Measurements from ENCODE around the gene SHB. TPM values are rescaled to one million over a fixed set of nuclear protein-coding genes. Genes with fewer than 3 reads are reported as not detected.
A peak's percentile ranks its signal among the peaks of the same experiment; 100 is the strongest.
"Not testable (repeated sequence)": the region's sequence is repeated elsewhere in the genome, so short reads cannot be mapped to it uniquely, and the experiment has no call there.

Gene SHB
- total and polyA plus RNA-seq, 5 donors: 14.5 to 38.9 (median 30.4) TPM

- DNase-seq: no peak
- ATAC-seq: no peak
- 94% methylated on average over 4 of the region's 4 CpGs for WGBS
- intact Hi-C loops (cut with DNase I): loop anchor here in 3 of 4 donors (5.0 to 10.0 kb wide), 8 partner anchors 157 to 455 kb away; partner anchors contain the start of gene SHB (in 1 of the 3)
- Histone ChIP-seq H3K4me1 (ENCODE audit: control insufficient read depth, insufficient read depth, low read length) (no peaks in the 10 kb centered on the region), H3K9me3 (ENCODE audit: control insufficient read depth, low read length) (no peaks in the 10 kb centered on the region), H3K27ac (ENCODE audit: low read length) (no peak overlapping the region), H3K27me3 (ENCODE audit: control insufficient read depth, insufficient read depth) (no peaks in the 10 kb centered on the region), H3K4me3 (ENCODE audit: low read length) (no peak overlapping the region)
Measured at GRCh38 chr9:37910271-37910670, 158.8 kb downstream of the SHB start.

DNA sequence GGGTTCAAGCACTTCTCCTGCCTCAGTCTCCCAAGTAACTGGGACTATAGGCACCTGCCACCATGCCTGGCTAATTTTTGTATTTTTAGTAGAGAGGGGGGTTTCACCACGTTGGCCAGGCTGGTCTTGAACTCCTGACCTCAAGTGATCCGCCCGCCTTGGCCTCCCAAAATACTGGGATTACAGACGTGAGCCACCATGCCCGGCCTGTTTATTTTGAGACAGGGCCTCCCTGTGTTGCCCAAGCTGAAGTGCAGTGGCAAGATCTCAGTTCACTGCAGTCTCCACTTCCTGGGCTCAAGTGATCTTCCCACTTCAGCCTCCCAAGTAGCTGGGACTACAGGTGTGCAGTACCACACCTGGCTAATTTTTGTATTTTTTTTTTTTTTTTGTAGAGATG, 159.2 kb downstream of the SHB start:
- not testable (repeated sequence) for H3K27me3 ChIP-seq (ENCODE audit: control insufficient read depth, insufficient read depth); H3K4me1 ChIP-seq (ENCODE audit: control insufficient read depth, insufficient read depth, low read length); H3K4me3 ChIP-seq (ENCODE audit: low read length); ATAC-seq; H3K9me3 ChIP-seq (ENCODE audit: control insufficient read depth, low read length); DNase-seq; H3K27ac ChIP-seq (ENCODE audit: low read length)
- intact Hi-C loops (cut with DNase I): loop anchor here (5.0 to 10.0 kb wide), 8 partner anchors 157 to 455 kb away; partner anchors contain the start of gene SHB (in 1 of the 4)
- WGBS: 90% methylated on average over 5 of the region's 5 CpGs

GRCh38 chr9:37909326-37909725, 159.7 kb downstream of the SHB start:
- intact Hi-C loops (cut with DNase I): loop anchor here in 1 of 4 donors (10.0 kb wide), 1 partner anchor 455 kb away; no protein-coding TSS in a partner anchor
- DNase-seq: no peak
- whole genome bisulfite sequencing: 92% methylated on average over 3 of the region's 3 CpGs
- no peak overlapping the region for H3K27ac ChIP-seq (ENCODE audit: low read length)
- H3K27me3 ChIP-seq (ENCODE audit: control insufficient read depth, insufficient read depth): no peaks in the 10 kb centered on the region
- no peaks in the 10 kb centered on the region for H3K4me1 ChIP-seq (ENCODE audit: control insufficient read depth, insufficient read depth, low read length)
- no peaks in the 10 kb centered on the region for H3K9me3 ChIP-seq (ENCODE audit: control insufficient read depth, low read length)
- ATAC-seq: no peak
- no peak overlapping the region for H3K4me3 ChIP-seq (ENCODE audit: low read length)

DNA sequence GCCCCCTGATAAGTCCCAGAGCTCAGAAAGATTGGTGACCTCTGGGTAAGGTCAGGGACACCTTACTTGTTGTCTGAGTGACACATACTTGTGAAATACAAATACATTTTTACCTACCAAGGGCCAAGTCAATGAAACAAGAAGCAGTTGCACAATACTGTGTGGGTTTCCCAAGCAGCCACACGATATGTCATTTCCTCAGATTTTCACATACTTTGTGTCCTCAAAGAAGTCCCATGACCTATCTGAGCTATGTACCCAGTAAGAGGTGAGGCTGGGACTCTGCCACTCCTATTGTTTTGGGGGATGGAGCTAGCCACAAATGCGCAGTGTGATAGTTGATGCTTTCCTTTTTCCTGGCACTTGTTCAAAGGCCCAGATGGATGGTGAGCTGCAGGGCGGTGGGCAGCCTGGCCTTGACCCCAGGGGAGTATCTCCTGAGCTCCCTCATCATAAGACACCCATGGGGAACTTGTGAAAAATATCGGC, 160.3 kb downstream of the SHB start:
- 65% methylated on average over 4 of the region's 4 CpGs for WGBS
- intact Hi-C loops (cut with DNase I): loop anchor here in 1 of 4 donors (10.0 kb wide), 1 partner anchor 456 kb away; no protein-coding TSS in a partner anchor
- no peaks in the 10 kb centered on the region for H3K27me3 ChIP-seq (ENCODE audit: control insufficient read depth, insufficient read depth)
- DNase-seq: no peak
- H3K27ac ChIP-seq (ENCODE audit: low read length): no peak overlapping the region
- no peak overlapping the region for H3K4me3 ChIP-seq (ENCODE audit: low read length)
- H3K9me3 ChIP-seq (ENCODE audit: control insufficient read depth, low read length): no peaks in the 10 kb centered on the region
- no peaks in the 10 kb centered on the region for H3K4me1 ChIP-seq (ENCODE audit: control insufficient read depth, insufficient read depth, low read length)
- ATAC-seq: no peak

- 62% methylated on average over 4 of the region's 4 CpGs for WGBS
Measured at GRCh38 chr9:37908283-37908682, 160.7 kb downstream of the SHB start.

GRCh38 chr9:37906312-37907239, 162.5 kb downstream of the SHB start:
- intact Hi-C loops (cut with DNase I): loop anchor here in 1 of 4 donors (10.0 kb wide), 1 partner anchor 458 kb away; no protein-coding TSS in a partner anchor
- 71% methylated on average over 11 of the region's 11 CpGs for WGBS
- no peak for DNase-seq
- Histone ChIP-seq H3K27me3 (ENCODE audit: control insufficient read depth, insufficient read depth) (no peaks in the 10 kb centered on the region), H3K27ac (ENCODE audit: low read length) (no peak overlapping the region), H3K4me3 (ENCODE audit: low read length) (no peak overlapping the region), H3K4me1 (ENCODE audit: control insufficient read depth, insufficient read depth, low read length) (peaks cover 2% of the 10 kb centered on the region), H3K9me3 (ENCODE audit: control insufficient read depth, low read length) (no peaks in the 10 kb centered on the region)
- no peak for ATAC-seq

More at GRCh38 chr9:37908283-37908682, 160.7 kb downstream of the SHB start:
- intact Hi-C loops (cut with DNase I): loop anchor here in 1 of 4 donors (10.0 kb wide), 1 partner anchor 457 kb away; no protein-coding TSS in a partner anchor
- Histone ChIP-seq H3K4me1 (ENCODE audit: control insufficient read depth, insufficient read depth, low read length) (no peaks in the 10 kb centered on the region), H3K27me3 (ENCODE audit: control insufficient read depth, insufficient read depth) (no peaks in the 10 kb centered on the region), H3K9me3 (ENCODE audit: control insufficient read depth, low read length) (no peaks in the 10 kb centered on the region), H3K27ac (ENCODE audit: low read length) (no peak overlapping the region), H3K4me3 (ENCODE audit: low read length) (no peak overlapping the region)
- DNase-seq: no peak
- no peak for ATAC-seq

DNA sequence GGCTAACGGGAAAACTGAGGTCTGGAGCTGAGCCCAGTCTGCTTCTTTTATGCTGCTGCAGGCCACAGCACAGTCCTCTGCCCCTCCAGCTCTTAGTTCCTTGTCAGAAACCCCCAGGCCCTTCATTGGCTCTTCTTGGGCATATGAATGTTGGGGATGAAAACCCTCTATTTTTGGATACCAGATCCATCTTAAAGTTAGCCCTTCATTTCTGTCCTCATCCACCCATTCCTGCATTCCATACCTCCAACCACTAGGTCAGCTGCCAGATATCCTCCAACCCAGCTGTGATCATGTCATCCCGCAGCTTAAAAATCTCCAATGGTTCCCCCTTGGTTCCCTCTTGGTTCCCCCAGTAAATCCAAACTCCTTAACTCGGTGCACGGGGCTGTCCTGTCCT, 163.3 kb downstream of the SHB start:
- ATAC-seq: no peak
- no peak overlapping the region for H3K27ac ChIP-seq (ENCODE audit: low read length)
- DNase-seq: no peak
- no peaks in the 10 kb centered on the region for H3K9me3 ChIP-seq (ENCODE audit: control insufficient read depth, low read length)
- intact Hi-C loops (cut with DNase I): loop anchor here in 1 of 4 donors (10.0 kb wide), 1 partner anchor 459 kb away; no protein-coding TSS in a partner anchor
- H3K4me1 ChIP-seq (ENCODE audit: control insufficient read depth, insufficient read depth, low read length): peaks cover 2% of the 10 kb centered on the region
- H3K27me3 ChIP-seq (ENCODE audit: control insufficient read depth, insufficient read depth): no peaks in the 10 kb centered on the region
- H3K4me3 ChIP-seq (ENCODE audit: low read length): no peak overlapping the region
- WGBS: 95% methylated on average over 4 of the region's 4 CpGs

GRCh38 chr9:37905131-37905505, 163.9 kb downstream of the SHB start:
- ATAC-seq: no peak
- Histone ChIP-seq H3K4me3 (ENCODE audit: low read length) (peak overlapping the region; percentile 83), H3K4me1 (ENCODE audit: control insufficient read depth, insufficient read depth, low read length) (peaks cover 2% of the 10 kb centered on the region), H3K27ac (ENCODE audit: low read length) (no peak overlapping the region), H3K9me3 (ENCODE audit: control insufficient read depth, low read length) (no peaks in the 10 kb centered on the region), H3K27me3 (ENCODE audit: control insufficient read depth, insufficient read depth) (no peaks in the 10 kb centered on the region)
- 47% methylated on average over 10 of the region's 10 CpGs for WGBS
- DNase-seq: no peak
- intact Hi-C loops (cut with DNase I): loop anchor here in 1 of 4 donors (10.0 kb wide), 1 partner anchor 460 kb away; no protein-coding TSS in a partner anchor

- Histone ChIP-seq H3K4me1 (ENCODE audit: control insufficient read depth, insufficient read depth, low read length) (peaks cover 2% of the 10 kb centered on the region), H3K27ac (ENCODE audit: low read length) (peak overlapping the region; percentile 90), H3K9me3 (ENCODE audit: control insufficient read depth, low read length) (no peaks in the 10 kb centered on the region), H3K27me3 (ENCODE audit: control insufficient read depth, insufficient read depth) (no peaks in the 10 kb centered on the region), H3K4me3 (ENCODE audit: low read length) (peak overlapping the region; percentile 83)
- ATAC-seq (peak; percentile 37 to 57), DNase-seq (peak in 2 of 3 donors; percentile 67 to 68)
- intact Hi-C loops (cut with DNase I): loop anchor here in 1 of 4 donors (10.0 kb wide), 1 partner anchor 460 kb away; no protein-coding TSS in a partner anchor
- 12% methylated on average over 36 of the region's 36 CpGs for WGBS
Measured at GRCh38 chr9:37904445-37905130, 164.4 kb downstream of the SHB start.

DNA sequence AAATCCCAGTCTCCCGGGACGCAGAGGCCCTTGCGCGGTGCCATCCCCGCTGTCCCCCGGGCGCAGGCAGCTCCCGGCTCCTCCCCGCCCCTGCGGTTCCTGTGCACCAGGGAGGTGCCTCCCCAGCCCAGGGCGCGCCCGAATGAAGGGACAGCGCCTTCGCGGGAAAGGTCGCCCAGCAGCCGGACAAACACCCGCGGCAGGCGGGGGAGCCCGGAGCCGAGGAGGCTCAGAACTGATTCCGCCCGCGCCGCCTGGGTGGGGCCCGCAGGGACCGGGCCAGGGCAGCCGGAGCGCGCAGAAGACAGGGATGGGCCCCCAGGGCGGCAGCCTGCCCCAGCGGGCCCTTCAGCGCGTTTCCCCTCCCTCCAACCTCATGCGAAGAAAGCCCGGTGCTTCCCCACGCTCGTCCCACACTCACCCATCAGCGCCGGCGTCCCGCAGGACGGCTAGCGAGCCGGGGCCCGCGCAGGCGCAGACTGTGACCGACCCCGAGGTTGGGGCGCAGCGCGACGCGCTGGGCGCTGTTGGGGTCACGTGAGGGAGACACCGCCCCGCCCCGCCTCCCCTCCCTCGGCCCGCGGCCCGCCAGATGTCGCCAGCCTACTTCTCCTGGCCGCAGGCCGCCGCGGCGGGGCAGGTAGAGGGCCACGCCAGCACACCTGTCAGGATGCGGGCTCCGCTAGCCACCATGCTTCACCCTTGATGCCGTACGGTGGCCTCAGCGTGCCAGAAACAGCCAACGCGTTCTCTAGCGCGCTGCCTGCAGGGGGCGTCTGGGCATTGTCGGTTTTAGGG, 165.2 kb downstream of the SHB start, which contains the start of gene SLC25A51:
TSS of gene SLC25A51 (minus strand) at position 481 of the 798 bp plus-strand sequence. CDS start 15,577 bp downstream, outside the sequence.
- WGBS: under 1% methylated on average over 84 of the region's 84 CpGs
- ATAC-seq: peak; percentile 94 to 95

More for the DNA sequence above, 165.2 kb downstream of the SHB start, which contains the start of gene SLC25A51:
- H3K9me3 ChIP-seq (ENCODE audit: control insufficient read depth, low read length): no peaks in the 10 kb centered on the region
- peak within 1 kb of the TSS; percentile 90 for H3K27ac ChIP-seq (ENCODE audit: low read length)
- peak within 1 kb of the TSS; percentile 83 for H3K4me3 ChIP-seq (ENCODE audit: low read length)
- DNase-seq: peak; percentile 92 to 98 (median 97)
- H3K4me1 ChIP-seq (ENCODE audit: control insufficient read depth, insufficient read depth, low read length): peaks cover 2% of the 10 kb centered on the region
- intact Hi-C loops (cut with DNase I): loop anchor here in 1 of 4 donors (10.0 kb wide), 1 partner anchor 461 kb away; no protein-coding TSS in a partner anchor
- no peaks in the 10 kb centered on the region for H3K27me3 ChIP-seq (ENCODE audit: control insufficient read depth, insufficient read depth)

All from right cardiac atrium (tissue), 5 donors.